H1 (cell line): ENCODE data around the gene LGALS12. TPM values are rescaled to one million over a fixed set of nuclear protein-coding genes. Genes with fewer than 3 reads are reported as not detected.

Source experiments
- CTCF ChIA-PET: fragments of 300-600 bp; sonication (Branson Sonifier 250); formaldehyde crosslinking; loops from one replicate; lab custom pipeline; 2021; ENCODE audit not compliant: partially characterized antibody; lab: Charles Lee
- POLR2A ChIA-PET: fragments of 300-600 bp; sonication (Branson Sonifier 250); formaldehyde crosslinking; loops from one replicate; lab custom pipeline; 2021; ENCODE audit warnings: inconsistent platforms; ENCODE audit not compliant: partially characterized antibody; lab: Charles Lee
- DNase-seq, 2 experiments: peaks; one replicate each; pipeline versions ENCODE4 v3.0.0 to v3.0.0-alpha.2; 2010 to 2022; ENCODE audit warnings: low spot score in 2 of 2, low read depth in 1 of 2, mixed read lengths in 1 of 2
- FAIRE-seq: peaks from 2 replicates; lab custom pipeline; 2011; peaks lifted over from hg19 to GRCh38; lab: Jason Lieb, UNC
- H2AFZ ChIP-seq: 2 replicates; pipeline ENCODE4 v1.8.1; 2012; ENCODE audit warnings: low read length, inconsistent platforms
- H2AK5ac ChIP-seq: 2 replicates; pipeline ENCODE4 v1.6.1; 2013; ENCODE audit warnings: low read depth, low read length
- H2BK120ac ChIP-seq: replicated peaks from 2 replicates; pipeline ENCODE3; 2013; ENCODE audit warnings: low read depth, low read length, inconsistent platforms
- H2BK12ac ChIP-seq: 2 replicates; pipeline ENCODE4 v1.6.1; 2013; ENCODE audit warnings: low read depth, low read length
- H2BK15ac ChIP-seq: 2 replicates; pipeline ENCODE4 v1.6.1; 2013; ENCODE audit warnings: low read length
- H2BK20ac ChIP-seq: 2 replicates; pipeline ENCODE4 v1.6.1; 2013; ENCODE audit warnings: low read length
- H2BK5ac ChIP-seq: 2 replicates; pipeline ENCODE4 v1.6.1; 2013; ENCODE audit warnings: low read depth, low read length
- H3K14ac ChIP-seq: 2 replicates; pipeline ENCODE4 v1.6.1; 2013; ENCODE audit warnings: inconsistent platforms; ENCODE audit not compliant: insufficient read length
- H3K18ac ChIP-seq: 2 replicates; pipeline ENCODE4 v1.6.1; 2013; ENCODE audit warnings: low read length; ENCODE audit errors: extremely low read depth
- H3K23ac ChIP-seq: 2 replicates; pipeline ENCODE4 v1.6.1; 2013; ENCODE audit warnings: inconsistent platforms; ENCODE audit not compliant: insufficient read length
- H3K23me2 ChIP-seq: 2 replicates; pipeline ENCODE4 v1.6.1; 2013; ENCODE audit warnings: low read depth, low read length
- H3K27ac ChIP-seq: 2 replicates; pipeline ENCODE4 v1.6.1; 2011; ENCODE audit warnings: low read depth, low read length, inconsistent platforms
- H3K27me3 ChIP-seq, 4 experiments: replicated peaks in 1 of 4; 1 replicate in 1 of 4; 2 replicates in 3 of 4; pipeline versions ENCODE4 v1.6.1 to v1.8.1; 2011 to 2013; ENCODE audit warnings: low read length in 3 of 4, mild to moderate bottlenecking in 3 of 4, inconsistent platforms in 2 of 4, mixed read lengths in 2 of 4, moderate library complexity in 1 of 4; ENCODE audit not compliant: control insufficient read depth in 3 of 4, insufficient read depth in 3 of 4; ENCODE audit errors: extremely low read depth in 1 of 4
- H3K36me3 ChIP-seq, 4 experiments: 2 replicates each; pipeline versions ENCODE4 v1.6.1 to v1.8.1; 2011 to 2013; ENCODE audit warnings: mild to moderate bottlenecking in 4 of 4, low read length in 3 of 4, moderate library complexity in 2 of 4, control low read depth in 1 of 4, inconsistent platforms in 1 of 4; ENCODE audit not compliant: insufficient read depth in 4 of 4, control insufficient read depth in 2 of 4
- H3K4ac ChIP-seq: replicated peaks from 2 replicates; pipeline ENCODE3; 2013; ENCODE audit warnings: low read length, low read depth, mixed read lengths, inconsistent platforms; ENCODE audit not compliant: insufficient read length
- H3K4me1 ChIP-seq, 4 experiments: replicated peaks in 1 of 4; 1 replicate in 1 of 4; 2 replicates in 3 of 4; pipeline versions ENCODE4 v1.6.1 to v1.8.1; 2011 to 2013; ENCODE audit warnings: low read length in 3 of 4, inconsistent platforms in 2 of 4, mixed read lengths in 1 of 4; ENCODE audit not compliant: insufficient read depth in 4 of 4, control insufficient read depth in 3 of 4
- H3K4me2 ChIP-seq, 2 experiments: 2 replicates each; pipeline versions ENCODE4 v1.6.1 to v1.8.1; 2011 to 2013; ENCODE audit warnings: low read depth in 2 of 2, low read length in 2 of 2, control low read depth in 1 of 2, inconsistent platforms in 1 of 2, mild to moderate bottlenecking in 1 of 2; ENCODE audit not compliant: insufficient read depth in 1 of 2
- H3K4me3 ChIP-seq, 4 experiments: fragments of 200-600, 300-600 bp in 1 of 4; sonication (generic), shearing (Covaris generic), sonication (Bioruptor Twin) in 1 of 4; 2 replicates each; pipeline versions ENCODE4 v1.5.1 to v1.8.1; 2011 to 2016; ENCODE audit warnings: low read length in 4 of 4, low read depth in 3 of 4, control low read depth in 2 of 4, inconsistent platforms in 2 of 4, mild to moderate bottlenecking in 2 of 4, mixed read lengths in 1 of 4, moderate library complexity in 1 of 4; ENCODE audit not compliant: insufficient read depth in 2 of 4; ENCODE audit errors: extremely low read depth in 1 of 4
- H3K56ac ChIP-seq: replicated peaks from 2 replicates; pipeline ENCODE3; 2013; ENCODE audit warnings: low read depth, mild to moderate bottlenecking, mixed read lengths, low read length, inconsistent platforms; ENCODE audit not compliant: insufficient read length
- H3K79me1 ChIP-seq: 2 replicates; pipeline ENCODE4 v1.6.1; 2013; ENCODE audit warnings: low read depth, low read length, control low read depth
- H3K79me2 ChIP-seq, 2 experiments: 2 replicates each; pipeline versions ENCODE4 v1.6.1 to v1.8.1; 2012 to 2013; ENCODE audit warnings: low read length in 2 of 2, mild to moderate bottlenecking in 2 of 2, inconsistent platforms in 1 of 2; ENCODE audit not compliant: insufficient read depth in 2 of 2, control insufficient read depth in 1 of 2
- H3K9ac ChIP-seq, 4 experiments: replicated peaks in 1 of 4; 1 replicate in 1 of 4; 2 replicates in 3 of 4; pipeline versions ENCODE4 v1.6.1 to v1.8.1; 2011 to 2013; ENCODE audit warnings: low read depth in 3 of 4, low read length in 3 of 4, control low read depth in 2 of 4, mild to moderate bottlenecking in 2 of 4, moderate library complexity in 2 of 4, inconsistent platforms in 1 of 4; ENCODE audit errors: extremely low read depth in 1 of 4
- H3K9me3 ChIP-seq, 2 experiments: 2 replicates each; pipeline versions ENCODE4 v1.6.1 to v1.8.1; 2012 to 2013; ENCODE audit warnings: mild to moderate bottlenecking in 2 of 2, moderate library complexity in 2 of 2, control low read depth in 1 of 2, inconsistent platforms in 1 of 2, low read depth in 1 of 2, low read length in 1 of 2, mixed read lengths in 1 of 2; ENCODE audit not compliant: insufficient read depth in 2 of 2
- H4K20me1 ChIP-seq, 2 experiments: replicated peaks in 1 of 2; 2 replicates each; pipeline versions ENCODE3 to v1.8.1; 2011 to 2013; ENCODE audit warnings: inconsistent platforms in 2 of 2, low read length in 2 of 2, mild to moderate bottlenecking in 1 of 2; ENCODE audit not compliant: insufficient read depth in 2 of 2, control insufficient read depth in 1 of 2
- H4K5ac ChIP-seq: 2 replicates; pipeline ENCODE4 v1.6.1; 2013; ENCODE audit warnings: low read length, low read depth, mixed read lengths, inconsistent platforms; ENCODE audit not compliant: insufficient read length
- H4K8ac ChIP-seq: 2 replicates; pipeline ENCODE4 v1.8.0; 2013; ENCODE audit warnings: mild to moderate bottlenecking, moderate library complexity, low read length, inconsistent platforms; ENCODE audit not compliant: insufficient read depth; ENCODE audit errors: extremely low read depth
- H4K91ac ChIP-seq: replicated peaks from 2 replicates; pipeline ENCODE3; 2013; ENCODE audit warnings: low read length, mixed read lengths, inconsistent platforms; ENCODE audit not compliant: insufficient read length
- BCL11A ChIP-seq, 2 experiments: IDR thresholded peaks; one replicate each; pipeline ENCODE4 v1.6.1; 2011; ENCODE audit warnings: low read depth in 2 of 2, low read length in 2 of 2, mild to moderate bottlenecking in 2 of 2
- CREB1 ChIP-seq: IDR thresholded peaks from 2 replicates; pipeline ENCODE4 v1.6.1; 2012; ENCODE audit warnings: inconsistent platforms
- E2F6 ChIP-seq: IDR thresholded peaks from 2 replicates; pipeline ENCODE4 v1.6.1; 2012; ENCODE audit warnings: inconsistent platforms
- GABPA ChIP-seq: IDR thresholded peaks from 2 replicates; pipeline ENCODE4 v1.6.1; 2011; ENCODE audit warnings: mild to moderate bottlenecking, low read length, moderate library complexity, borderline replicate concordance; ENCODE audit not compliant: insufficient read depth
- KDM4A ChIP-seq: IDR thresholded peaks from one replicate; pipeline ENCODE4 v1.7.1; 2012; ENCODE audit warnings: low read depth, mild to moderate bottlenecking, moderate library complexity, low read length, inconsistent platforms; ENCODE audit not compliant: severe bottlenecking
- RBBP5 ChIP-seq: IDR thresholded peaks from 2 replicates; pipeline ENCODE4 v1.7.1; 2012; ENCODE audit warnings: low read depth, mild to moderate bottlenecking, inconsistent platforms, low read length, moderate library complexity, borderline replicate concordance
- SP1 ChIP-seq: IDR thresholded peaks from 2 replicates; pipeline ENCODE4 v1.6.1; 2011; ENCODE audit warnings: low read depth, low read length
- SRF ChIP-seq: IDR thresholded peaks from 2 replicates; pipeline ENCODE4 v1.6.1; 2011; ENCODE audit warnings: mild to moderate bottlenecking, low read depth, low read length, moderate library complexity
- ZNF274 ChIP-seq: IDR thresholded peaks from 2 replicates; pipeline ENCODE4 v1.7.0; 2012; ENCODE audit warnings: low read length, borderline replicate concordance; ENCODE audit errors: extremely low read depth
- WGBS, 2 experiments: shearing (Covaris generic) in 1 of 2; methylation state at CpG; one replicate each; pipeline versions ENCODE4 v1.1.6 to v1.1.7; 2013 to 2015; ENCODE audit warnings: low lambda C conversion rate in 2 of 2, mixed read lengths in 2 of 2, inconsistent platforms in 1 of 2, low coverage in 1 of 2, missing lambda C conversion rate in 1 of 2; ENCODE audit not compliant: insufficient replicate concordance in 2 of 2, insufficient coverage in 1 of 2, insufficient read length in 1 of 2; ENCODE audit errors: extremely low coverage in 1 of 2, missing lambda C conversion rate in 1 of 2; 5-methylcytosine and 5-hydroxymethylcytosine counted together
- polyA plus RNA-seq, 7 experiments: library from polyadenylated mRNA; depleted of rRNA in 3 of 7; stranded (reverse) in 5 of 7; unstranded in 2 of 7; fragments of >200 nt in 5 of 7; fragments of 200-250 nt in 2 of 7; gene quantifications; 1 replicate in 5 of 7; 2 replicates in 1 of 7; 4 replicates in 1 of 7; pipeline versions ENCODE4 v1.2.1 to v1.2.3, GENCODE V29; 2011 to 2013; ENCODE audit warnings: missing spikeins in 2 of 7, mixed read lengths in 2 of 7
- total RNA-seq: library from RNA; stranded (reverse); fragmentation: NEBNext Ultra II Directional; extraction: Animal tissue kit (Norgen Biotek cat#: 25700); gene quantifications from 2 replicates; pipeline ENCODE4 v1.2.1, GENCODE V29; 2021
- TF ChIP-seq, protein P1 (sequence below): IDR thresholded peaks from 2 replicates; pipeline ENCODE4 v1.6.1; 2012; ENCODE audit warnings: low read length, inconsistent platforms

The LGALS12 gene
- total and polyA plus RNA-seq, 2 of the 8 experiments (the other 6 are each of a cell fraction or from before 2014, with no cell fraction given): 1.6 to 2.9 TPM

- H4K20me1 ChIP-seq: no peaks in the 10 kb centered on the region
- H3K9me3 ChIP-seq: peaks cover 12 to 14% of the 10 kb centered on the region in 2 experiments
- no peak overlapping the region for H3K56ac ChIP-seq
- no peak overlapping the region for H3K4me2 ChIP-seq
- no peak overlapping the region for H3K4me3 ChIP-seq
- no peaks in the 10 kb centered on the region for H3K27me3 ChIP-seq
- no peak overlapping the region for H2BK15ac ChIP-seq
- no peak overlapping the region for H3K23ac ChIP-seq
- H2BK5ac ChIP-seq: no peak overlapping the region
- no peak overlapping the region for H2BK12ac ChIP-seq
- H3K14ac ChIP-seq: no peak overlapping the region
- CTCF ChIA-PET: interaction anchor here (0.6 to 6.9 kb wide), 18 partner anchors 11 to 574 kb away, joined by 3 to 97 read pairs (median 8); partner anchors contain the start of genes LGALS12, PLAAT4 and PLAAT5
- peak overlapping the region; percentile 37; the same call in 1 of the 2 replicates for H2BK20ac ChIP-seq
- H3K36me3 ChIP-seq: peaks cover 0 to 8% (median 0%) of the 10 kb centered on the region in 4 experiments; a peak in 1 of 8 replicates
- WGBS, 2 experiments: 96% methylated on average over 6 of the region's 6 CpGs; no CpG with 5 or more reads in 1 of the 2 experiments
- H4K8ac ChIP-seq: no peak overlapping the region
- H2AFZ ChIP-seq: no peak overlapping the region
- 0 out of 2 replicates have a peak overlapping the region, but pooled peaks have one; percentile 13 for H2AK5ac ChIP-seq
- H3K4ac ChIP-seq: no peak overlapping the region
- FAIRE-seq (peak; percentile 55), DNase-seq (peak in 1 of 2 experiments; percentile 31)
- POLR2A ChIA-PET: interaction anchor here (0.9 to 1.9 kb wide), 7 partner anchors 8 to 156 kb away, joined by 3 to 11 read pairs (median 4); partner anchors contain the start of gene PLAAT5
- H3K27ac ChIP-seq: no peak overlapping the region
- H4K5ac ChIP-seq: no peak overlapping the region
- peaks cover 0 to 5% (median 2%) of the 10 kb centered on the region in 4 experiments; a peak in 2 of 7 replicates for H3K4me1 ChIP-seq
- H3K79me1 ChIP-seq: no peaks in the 10 kb centered on the region; the same call in 1 of the 2 replicates
- H2BK120ac ChIP-seq: no peak overlapping the region
- no peak overlapping the region for H3K9ac ChIP-seq
- no peaks in the 10 kb centered on the region for H3K79me2 ChIP-seq
- H3K23me2 ChIP-seq: no peaks in the 10 kb centered on the region
- no peak overlapping the region for H3K18ac ChIP-seq
- H4K91ac ChIP-seq: peak overlapping the region; percentile 12
- TF ChIP-seq, protein P1, sequence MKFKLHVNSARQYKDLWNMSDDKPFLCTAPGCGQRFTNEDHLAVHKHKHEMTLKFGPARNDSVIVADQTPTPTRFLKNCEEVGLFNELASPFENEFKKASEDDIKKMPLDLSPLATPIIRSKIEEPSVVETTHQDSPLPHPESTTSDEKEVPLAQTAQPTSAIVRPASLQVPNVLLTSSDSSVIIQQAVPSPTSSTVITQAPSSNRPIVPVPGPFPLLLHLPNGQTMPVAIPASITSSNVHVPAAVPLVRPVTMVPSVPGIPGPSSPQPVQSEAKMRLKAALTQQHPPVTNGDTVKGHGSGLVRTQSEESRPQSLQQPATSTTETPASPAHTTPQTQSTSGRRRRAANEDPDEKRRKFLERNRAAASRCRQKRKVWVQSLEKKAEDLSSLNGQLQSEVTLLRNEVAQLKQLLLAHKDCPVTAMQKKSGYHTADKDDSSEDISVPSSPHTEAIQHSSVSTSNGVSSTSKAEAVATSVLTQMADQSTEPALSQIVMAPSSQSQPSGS: no peak
- TF ChIP-seq SP1 (no peak), CREB1 (no peak), GABPA (no peak), E2F6 (no peak), BCL11A (IDR thresholded peaks at IDR 0.05; ENCODE audit: low read depth in 2 of 2, low read length in 2 of 2) (no peak), RBBP5 (no peak), ZNF274 (no peak), KDM4A (no peak), SRF (no peak)
Measured at GRCh38 chr11:63480039-63480438, 25.8 kb upstream of the LGALS12 start.
